HG03378 (cell line): ENCODE results near the gene BPIFB1.

Experiments
- ATAC-seq: cut with Tn5 transposase; IDR thresholded peaks from one replicate; pipeline ENCODE4 v1.9.1; 2021; ENCODE audit warnings: mild to moderate bottlenecking, moderate library complexity; ENCODE audit not compliant: unreplicated experiment

The BPIFB1 gene

DNA sequence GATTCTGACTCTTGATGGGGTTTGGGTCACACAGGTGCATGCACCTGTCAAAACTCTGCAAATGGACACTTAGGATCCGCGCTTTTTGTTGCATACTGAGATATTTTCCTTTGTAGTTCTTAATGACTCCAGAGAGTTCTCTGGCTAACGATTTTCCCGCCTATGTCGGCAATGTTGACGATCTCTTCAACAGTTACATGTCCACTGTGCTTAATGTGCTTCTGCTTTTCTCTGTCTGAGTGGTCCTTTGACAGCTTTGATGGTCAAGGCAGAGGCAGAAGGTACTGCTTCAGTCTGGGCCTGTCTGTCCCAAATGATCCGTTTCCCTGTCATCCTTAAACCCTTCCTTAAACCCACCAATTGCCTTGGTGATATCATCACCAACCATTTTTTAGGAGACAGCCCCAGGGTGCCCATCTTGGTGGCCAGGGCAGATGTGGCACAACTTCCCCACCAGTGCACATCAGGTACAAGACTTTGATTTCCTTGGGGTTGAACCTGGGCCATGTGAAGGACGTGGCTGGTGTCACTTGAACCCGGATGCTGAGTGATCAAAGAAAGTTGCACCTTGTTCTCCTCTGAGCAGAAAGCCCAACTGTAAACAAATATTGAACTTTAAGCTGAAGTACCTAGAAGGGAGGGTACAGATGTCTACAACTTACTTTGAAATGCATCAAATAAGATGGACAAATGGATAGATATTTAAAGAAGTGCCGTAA lies 10.7 kb upstream of the BPIFB1 start:
- ATAC-seq: no peak

- ATAC-seq: no peak
Observed at GRCh38 chr20:33273117-33273851, 9.7 kb upstream of the BPIFB1 start.

- no peak for ATAC-seq
Observed at GRCh38 chr20:33275215-33275614, 7.8 kb upstream of the BPIFB1 start.

DNA sequence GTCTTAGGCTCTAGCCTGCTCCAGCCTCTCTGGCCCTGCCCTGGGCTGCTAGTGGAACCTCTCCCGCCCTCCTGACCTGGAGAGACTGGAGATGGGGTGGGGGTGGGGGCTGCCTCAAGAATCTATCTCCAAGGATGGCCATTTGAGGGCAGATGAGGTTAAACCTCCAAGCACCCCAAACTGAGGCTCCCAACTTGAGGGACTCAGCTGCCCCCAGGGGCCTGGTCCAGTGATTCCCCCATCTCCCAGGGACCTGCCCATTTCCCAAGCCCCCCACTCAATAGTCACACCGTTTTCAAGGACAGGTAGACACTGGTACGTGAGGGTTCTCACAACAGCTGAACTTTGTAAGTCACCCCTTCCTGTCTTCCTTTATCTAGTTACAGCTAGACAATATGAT lies 7.1 kb upstream of the BPIFB1 start:
- no peak for ATAC-seq

- ATAC-seq: no peak
Observed at GRCh38 chr20:33276303-33277113, 6.5 kb upstream of the BPIFB1 start.

GRCh38 chr20:33277471-33278441 lies 5.3 kb upstream of the BPIFB1 start:
- ATAC-seq: no peak

GRCh38 chr20:33278700-33279099 lies 4.3 kb upstream of the BPIFB1 start:
- no peak for ATAC-seq

DNA sequence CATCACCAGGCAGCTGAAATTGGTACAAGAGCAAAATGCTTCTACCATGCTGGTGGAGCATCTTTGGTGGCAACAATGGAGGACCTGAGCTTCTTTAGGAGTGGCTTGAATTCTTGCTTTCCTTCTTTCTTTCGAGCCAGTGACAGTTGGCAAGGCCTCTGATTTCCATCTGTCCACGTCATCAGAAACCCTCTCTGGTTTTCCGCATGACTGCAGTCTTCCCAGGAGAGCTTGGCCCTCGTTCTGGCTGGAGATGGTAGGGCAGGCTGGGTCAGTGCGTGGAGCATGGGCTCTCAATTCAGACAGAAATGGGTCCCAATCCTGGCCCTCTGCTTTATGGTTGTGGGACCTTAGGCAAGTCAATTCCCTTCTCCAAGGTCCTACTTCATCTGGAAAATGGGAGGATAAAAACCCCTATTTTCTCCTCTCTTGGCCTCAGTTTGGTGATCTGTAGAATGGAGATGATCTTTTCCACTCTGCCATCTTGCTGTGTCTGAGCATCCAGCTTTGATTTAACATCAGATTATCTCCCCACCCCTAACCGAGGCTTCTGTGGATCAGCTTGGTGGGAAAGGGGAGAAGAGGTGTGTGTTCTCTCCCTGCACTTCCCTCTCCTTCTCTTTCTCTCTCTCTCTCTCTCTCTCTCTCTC lies 3.6 kb upstream of the BPIFB1 start:
- ATAC-seq: no peak

- ATAC-seq: no peak
Observed at GRCh38 chr20:33280000-33280680, 2.9 kb upstream of the BPIFB1 start.

- ATAC-seq: no peak
Observed at GRCh38 chr20:33280775-33281174, 2.2 kb upstream of the BPIFB1 start.

DNA sequence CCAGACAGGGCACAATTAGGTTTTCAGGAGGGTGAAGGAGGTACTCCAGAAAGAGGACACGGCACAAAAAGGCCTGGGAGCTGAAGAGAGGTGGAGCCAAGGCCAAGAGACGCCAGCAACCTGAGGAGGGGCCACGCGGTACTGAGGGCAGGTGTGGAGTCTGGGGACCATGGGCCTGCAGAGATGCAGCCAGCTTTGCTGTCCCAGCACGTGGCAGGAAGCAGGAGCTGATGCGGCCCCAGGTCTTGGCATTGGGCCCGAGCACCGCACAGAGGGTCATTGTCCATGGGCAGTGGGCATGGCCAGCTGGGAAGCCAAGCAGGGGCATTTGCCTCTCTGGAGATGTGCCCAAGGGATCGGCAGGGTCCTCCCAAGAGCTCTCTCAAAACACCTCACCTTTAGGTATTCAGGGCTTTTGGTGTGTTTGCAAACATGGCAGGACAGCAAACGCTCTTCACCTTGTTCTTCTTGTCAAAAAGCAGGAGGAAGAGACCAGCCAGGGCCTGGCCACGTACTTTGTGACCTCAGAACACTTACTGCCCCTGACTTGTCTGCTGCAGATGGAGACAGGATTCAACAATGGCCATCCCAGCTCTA lies 1.4 kb upstream of the BPIFB1 start:
- no peak for ATAC-seq

- ATAC-seq: no peak
Observed at GRCh38 chr20:33282196-33282934, 649 bp upstream of the BPIFB1 start.

GRCh38 chr20:33284284-33284683 lies 1.3 kb downstream of the BPIFB1 start:
- ATAC-seq: no peak

- ATAC-seq: no peak
Observed at GRCh38 chr20:33284937-33285336, 1.9 kb downstream of the BPIFB1 start.

- no peak for ATAC-seq
Observed at GRCh38 chr20:33285861-33286495, 3.0 kb downstream of the BPIFB1 start.

GRCh38 chr20:33287884-33288283 lies 4.9 kb downstream of the BPIFB1 start:
- no peak for ATAC-seq

DNA sequence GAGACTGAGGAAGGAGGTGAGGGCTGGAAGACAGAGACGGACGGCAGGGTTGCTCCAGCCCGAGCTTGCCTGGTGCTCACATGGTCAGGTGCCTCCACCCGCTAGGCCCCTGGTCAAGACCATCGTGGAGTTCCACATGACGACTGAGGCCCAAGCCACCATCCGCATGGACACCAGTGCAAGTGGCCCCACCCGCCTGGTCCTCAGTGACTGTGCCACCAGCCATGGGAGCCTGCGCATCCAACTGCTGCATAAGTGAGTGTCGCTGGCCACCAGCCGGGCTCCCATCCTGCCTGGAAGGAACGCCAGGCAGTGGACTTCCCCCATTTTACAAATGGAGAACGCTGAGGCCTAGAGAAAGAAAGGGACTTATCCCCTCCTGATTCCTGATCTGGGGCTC lies 7.8 kb downstream of the BPIFB1 start:
- ATAC-seq: no peak

- no peak for ATAC-seq
Observed at GRCh38 chr20:33291416-33291815, 8.4 kb downstream of the BPIFB1 start.
